ENCODE results near the gene KIF13A. TPM values are rescaled to one million over a fixed set of nuclear protein-coding genes. Genes with fewer than 3 reads are reported as not detected.

The KIF13A gene
- total and polyA plus RNA-seq, 4 donors, result 4.3 to 28.1 (median 10.6) TPM

DNA sequence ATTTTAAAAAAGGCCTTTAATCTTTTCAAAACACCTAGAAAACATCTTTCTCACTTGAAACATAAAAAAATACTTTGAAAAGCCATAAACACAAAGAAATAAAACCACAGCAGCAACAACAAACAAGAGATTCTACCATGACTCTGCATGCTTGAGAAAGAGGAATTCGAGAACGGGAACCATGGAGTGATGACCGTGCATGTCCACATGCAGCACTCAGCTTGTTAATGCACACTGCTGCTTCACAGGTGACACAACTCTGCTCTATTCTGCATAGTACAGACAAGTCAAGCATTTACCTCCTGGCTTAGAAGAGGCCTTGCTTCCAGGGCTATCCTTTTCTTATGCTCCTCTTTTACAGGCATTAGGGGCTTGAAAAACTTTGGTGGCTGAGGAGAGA is 215.8 kb downstream of the KIF13A start:
- Histone ChIP-seq H3K27me3 (ENCODE audit: control insufficient read depth in 4 of 4, insufficient read depth in 4 of 4, low read length in 3 of 4) (no peaks in the 10 kb centered on the region), H3K9ac (ENCODE audit: low read depth in 1 of 2, low read length in 2 of 2) (no peak overlapping the region), H3K4me3 (ENCODE audit: low read depth in 1 of 3, low read length in 3 of 3) (no peak overlapping the region), H3K9me3 (ENCODE audit: control insufficient read depth in 4 of 4, low read length in 3 of 4) (no peaks in the 10 kb centered on the region), H3K36me3 (ENCODE audit: control insufficient read depth in 4 of 4, insufficient read depth in 3 of 4, low read depth in 1 of 4, low read length in 3 of 4) (peaks cover 8 to 55% (median 42%) of the 10 kb centered on the region in 4 donors), H3K4me1 (ENCODE audit: control insufficient read depth in 4 of 4, insufficient read depth in 4 of 4, low read length in 3 of 4) (no peaks in the 10 kb centered on the region), H3K27ac (ENCODE audit: low read depth in 1 of 2, low read length in 2 of 2) (no peak overlapping the region)
- DNase-seq (ENCODE audit: low spot score), result no peak
- no peak for TF ChIP-seq SP1 (IDR thresholded peaks at IDR 0.05)
- no peak for TF ChIP-seq RXRA (IDR thresholded peaks at IDR 0.05)
- 91% methylated on average over 3 of the region's 3 CpGs for WGBS

DNA sequence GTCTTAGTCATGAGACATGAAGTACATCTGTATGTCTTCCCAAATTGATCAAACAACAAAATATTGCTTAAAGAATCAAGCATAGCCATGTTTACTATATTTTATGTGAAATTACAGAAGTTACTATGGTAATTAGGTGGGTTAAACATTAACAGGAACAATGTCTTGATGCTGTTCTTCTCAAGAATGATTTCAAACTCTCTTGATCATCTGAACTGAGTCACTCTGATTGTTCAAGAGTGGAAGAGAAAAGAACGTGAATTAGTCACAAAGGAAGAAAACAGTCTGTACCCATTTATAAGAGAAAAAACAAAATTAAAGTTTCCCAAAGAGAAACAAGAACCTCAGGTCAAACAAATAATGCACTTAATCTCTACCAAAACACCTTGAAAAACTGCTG is 218.6 kb downstream of the KIF13A start:
- no peak for TF ChIP-seq EGR1 (IDR thresholded peaks at IDR 0.05; ENCODE audit: low read depth in 2 of 2)
- TF ChIP-seq, protein P1, sequence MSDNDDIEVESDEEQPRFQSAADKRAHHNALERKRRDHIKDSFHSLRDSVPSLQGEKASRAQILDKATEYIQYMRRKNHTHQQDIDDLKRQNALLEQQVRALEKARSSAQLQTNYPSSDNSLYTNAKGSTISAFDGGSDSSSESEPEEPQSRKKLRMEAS (IDR thresholded peaks at IDR 0.05), result no peak
- no peak for TF ChIP-seq NR2F2 (IDR thresholded peaks at IDR 0.05)
- TF ChIP-seq FOXA1 (IDR thresholded peaks at IDR 0.05), result no peak
- TF ChIP-seq TAF1 (conservative IDR thresholded peaks at IDR 0.05), result no peak
- TF ChIP-seq HNF4G (IDR thresholded peaks at IDR 0.05), result no peak
- no peak for TF ChIP-seq YY1 (IDR thresholded peaks at IDR 0.05)
- no peak for TF ChIP-seq JUND (IDR thresholded peaks at IDR 0.05)
- TF ChIP-seq, protein P2, sequence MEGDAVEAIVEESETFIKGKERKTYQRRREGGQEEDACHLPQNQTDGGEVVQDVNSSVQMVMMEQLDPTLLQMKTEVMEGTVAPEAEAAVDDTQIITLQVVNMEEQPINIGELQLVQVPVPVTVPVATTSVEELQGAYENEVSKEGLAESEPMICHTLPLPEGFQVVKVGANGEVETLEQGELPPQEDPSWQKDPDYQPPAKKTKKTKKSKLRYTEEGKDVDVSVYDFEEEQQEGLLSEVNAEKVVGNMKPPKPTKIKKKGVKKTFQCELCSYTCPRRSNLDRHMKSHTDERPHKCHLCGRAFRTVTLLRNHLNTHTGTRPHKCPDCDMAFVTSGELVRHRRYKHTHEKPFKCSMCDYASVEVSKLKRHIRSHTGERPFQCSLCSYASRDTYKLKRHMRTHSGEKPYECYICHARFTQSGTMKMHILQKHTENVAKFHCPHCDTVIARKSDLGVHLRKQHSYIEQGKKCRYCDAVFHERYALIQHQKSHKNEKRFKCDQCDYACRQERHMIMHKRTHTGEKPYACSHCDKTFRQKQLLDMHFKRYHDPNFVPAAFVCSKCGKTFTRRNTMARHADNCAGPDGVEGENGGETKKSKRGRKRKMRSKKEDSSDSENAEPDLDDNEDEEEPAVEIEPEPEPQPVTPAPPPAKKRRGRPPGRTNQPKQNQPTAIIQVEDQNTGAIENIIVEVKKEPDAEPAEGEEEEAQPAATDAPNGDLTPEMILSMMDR (IDR thresholded peaks at IDR 0.05; ENCODE audit: low read depth, low read length, missing input control), result no peak
- TF ChIP-seq, protein P3, sequence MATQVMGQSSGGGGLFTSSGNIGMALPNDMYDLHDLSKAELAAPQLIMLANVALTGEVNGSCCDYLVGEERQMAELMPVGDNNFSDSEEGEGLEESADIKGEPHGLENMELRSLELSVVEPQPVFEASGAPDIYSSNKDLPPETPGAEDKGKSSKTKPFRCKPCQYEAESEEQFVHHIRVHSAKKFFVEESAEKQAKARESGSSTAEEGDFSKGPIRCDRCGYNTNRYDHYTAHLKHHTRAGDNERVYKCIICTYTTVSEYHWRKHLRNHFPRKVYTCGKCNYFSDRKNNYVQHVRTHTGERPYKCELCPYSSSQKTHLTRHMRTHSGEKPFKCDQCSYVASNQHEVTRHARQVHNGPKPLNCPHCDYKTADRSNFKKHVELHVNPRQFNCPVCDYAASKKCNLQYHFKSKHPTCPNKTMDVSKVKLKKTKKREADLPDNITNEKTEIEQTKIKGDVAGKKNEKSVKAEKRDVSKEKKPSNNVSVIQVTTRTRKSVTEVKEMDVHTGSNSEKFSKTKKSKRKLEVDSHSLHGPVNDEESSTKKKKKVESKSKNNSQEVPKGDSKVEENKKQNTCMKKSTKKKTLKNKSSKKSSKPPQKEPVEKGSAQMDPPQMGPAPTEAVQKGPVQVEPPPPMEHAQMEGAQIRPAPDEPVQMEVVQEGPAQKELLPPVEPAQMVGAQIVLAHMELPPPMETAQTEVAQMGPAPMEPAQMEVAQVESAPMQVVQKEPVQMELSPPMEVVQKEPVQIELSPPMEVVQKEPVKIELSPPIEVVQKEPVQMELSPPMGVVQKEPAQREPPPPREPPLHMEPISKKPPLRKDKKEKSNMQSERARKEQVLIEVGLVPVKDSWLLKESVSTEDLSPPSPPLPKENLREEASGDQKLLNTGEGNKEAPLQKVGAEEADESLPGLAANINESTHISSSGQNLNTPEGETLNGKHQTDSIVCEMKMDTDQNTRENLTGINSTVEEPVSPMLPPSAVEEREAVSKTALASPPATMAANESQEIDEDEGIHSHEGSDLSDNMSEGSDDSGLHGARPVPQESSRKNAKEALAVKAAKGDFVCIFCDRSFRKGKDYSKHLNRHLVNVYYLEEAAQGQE (IDR thresholded peaks at IDR 0.05), result no peak
- no peak for TF ChIP-seq SP1 (IDR thresholded peaks at IDR 0.05)
- TF ChIP-seq GABPA (IDR thresholded peaks at IDR 0.05 in 1 of 2, conservative IDR thresholded peaks at IDR 0.05 in 1 of 2), result no peak
- TF ChIP-seq HNF4A (conservative IDR thresholded peaks at IDR 0.05), result no peak
- no peak for TF ChIP-seq FOXA2 (IDR thresholded peaks at IDR 0.05)
- TF ChIP-seq RXRA (IDR thresholded peaks at IDR 0.05), result no peak
- TF ChIP-seq, protein P4, sequence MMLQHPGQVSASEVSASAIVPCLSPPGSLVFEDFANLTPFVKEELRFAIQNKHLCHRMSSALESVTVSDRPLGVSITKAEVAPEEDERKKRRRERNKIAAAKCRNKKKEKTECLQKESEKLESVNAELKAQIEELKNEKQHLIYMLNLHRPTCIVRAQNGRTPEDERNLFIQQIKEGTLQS (IDR thresholded peaks at IDR 0.05), result no peak
- 88% methylated on average over 1 of the region's 1 CpG for WGBS
- DNase-seq (ENCODE audit: low spot score), result no peak
- Histone ChIP-seq H3K9ac (ENCODE audit: low read depth in 1 of 2, low read length in 2 of 2) (no peak overlapping the region), H3K27me3 (ENCODE audit: control insufficient read depth in 4 of 4, insufficient read depth in 4 of 4, low read length in 3 of 4) (no peaks in the 10 kb centered on the region), H3K27ac (ENCODE audit: low read depth in 1 of 2, low read length in 2 of 2) (no peak overlapping the region), H3K4me1 (ENCODE audit: control insufficient read depth in 4 of 4, insufficient read depth in 4 of 4, low read length in 3 of 4) (no peaks in the 10 kb centered on the region), H3K9me3 (ENCODE audit: control insufficient read depth in 4 of 4, low read length in 3 of 4) (no peaks in the 10 kb centered on the region), H3K4me3 (ENCODE audit: low read depth in 1 of 3, low read length in 3 of 3) (no peak overlapping the region), H3K36me3 (ENCODE audit: control insufficient read depth in 4 of 4, insufficient read depth in 3 of 4, low read depth in 1 of 4, low read length in 3 of 4) (peaks cover 11 to 58% (median 46%) of the 10 kb centered on the region in 4 donors)
